Stimulated activated CD4-positive, alpha-beta T cell treated with anti-CD3 and anti-CD28 coated beads, Interleukin-1b, Interleukin-23, amount 100 ng/mL, for 48 hours (primary cell): ENCODE results near the gene BAHCC1.
"Not testable (repeated sequence)": the region's sequence is repeated elsewhere in the genome, so short reads cannot be mapped to it uniquely, and the experiment has no call there.

Experiments
- DNase-seq: peaks from one replicate; pipeline ENCODE4 v3.0.0-alpha.2; 2020

BAHCC1 gene

GRCh38 chr17:81394921-81395599 lies at the start of gene BAHCC1:
Gene BAHCC1 (plus strand): TSS chr17:81395457. CDS start chr17:81399740, 4,283 bp downstream.
- DNase-seq, result peak; percentile 96

- peak; percentile 95 for DNase-seq
Measured at GRCh38 chr17:81346090-81346907, 49.0 kb upstream of the BAHCC1 start.

- DNase-seq, result no peak
Measured at GRCh38 chr17:81346908-81347349, 48.3 kb upstream of the BAHCC1 start.

GRCh38 chr17:81347437-81347836 lies 47.8 kb upstream of the BAHCC1 start:
- no peak for DNase-seq

- DNase-seq, result no peak
Measured at GRCh38 chr17:81348097-81349055, 46.9 kb upstream of the BAHCC1 start.

- DNase-seq, result no peak
Measured at GRCh38 chr17:81349397-81350319, 45.6 kb upstream of the BAHCC1 start.

- DNase-seq, result no peak
Measured at GRCh38 chr17:81350320-81350890, 44.9 kb upstream of the BAHCC1 start.

GRCh38 chr17:81351329-81352052 lies 43.8 kb upstream of the BAHCC1 start:
- not testable (repeated sequence) for DNase-seq

GRCh38 chr17:81352056-81352455 lies 43.2 kb upstream of the BAHCC1 start:
- DNase-seq, result not testable (repeated sequence)

GRCh38 chr17:81354252-81354953 lies 40.9 kb upstream of the BAHCC1 start:
- DNase-seq, result no peak

- DNase-seq, result no peak
Measured at GRCh38 chr17:81354954-81355347, 40.3 kb upstream of the BAHCC1 start.

GRCh38 chr17:81359218-81359617 lies 36.0 kb upstream of the BAHCC1 start:
- DNase-seq, result no peak

- not testable (repeated sequence) for DNase-seq
Measured at GRCh38 chr17:81362001-81362400, 33.3 kb upstream of the BAHCC1 start.

GRCh38 chr17:81364278-81365147 lies 30.7 kb upstream of the BAHCC1 start:
- no peak for DNase-seq

- peak; percentile 34 for DNase-seq
Measured at GRCh38 chr17:81365148-81365600, 30.1 kb upstream of the BAHCC1 start.

GRCh38 chr17:81365601-81366585 lies 29.4 kb upstream of the BAHCC1 start:
- DNase-seq, result no peak

- no peak for DNase-seq
Measured at GRCh38 chr17:81366648-81367047, 28.6 kb upstream of the BAHCC1 start.

GRCh38 chr17:81367171-81367570 lies 28.1 kb upstream of the BAHCC1 start:
- DNase-seq, result no peak
